ENCODE results near the gene RAB11A.
"Not testable (repeated sequence)": the region's sequence is repeated elsewhere in the genome, so short reads cannot be mapped to it uniquely, and the experiment has no call there.

Gene RAB11A

DNA sequence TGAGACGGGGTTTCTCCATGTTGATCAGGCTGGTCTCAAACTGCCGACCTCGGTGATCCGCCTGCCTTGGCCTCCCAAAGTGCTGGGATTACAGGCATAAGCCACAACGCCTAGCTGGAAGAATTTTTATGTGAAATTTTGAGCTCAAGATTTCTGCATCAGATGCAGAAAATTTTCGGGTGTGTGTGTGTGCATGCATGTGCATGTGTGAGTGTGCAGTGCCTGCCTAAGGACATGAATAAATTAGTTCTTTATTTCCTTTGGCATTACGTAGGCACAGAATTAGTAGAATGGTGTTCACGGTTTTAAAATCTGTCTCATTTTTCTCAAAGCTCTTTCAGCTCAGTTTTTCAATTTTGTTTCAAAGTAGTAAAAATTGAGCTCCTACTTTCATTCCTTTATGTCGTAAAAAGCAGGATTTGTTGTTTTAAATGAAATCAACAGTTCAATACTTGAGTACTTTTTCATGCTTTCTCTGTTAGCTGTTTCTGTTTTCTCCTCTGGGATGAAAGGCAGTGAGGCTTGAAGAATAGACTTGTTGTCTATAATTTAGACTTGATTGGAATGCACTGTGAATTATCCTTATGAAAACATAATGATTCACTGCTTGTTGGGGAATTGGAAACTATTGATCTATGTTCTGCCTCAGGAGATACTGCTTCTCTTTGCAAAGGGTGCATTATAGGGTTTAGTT lies 23.3 kb upstream of the RAB11A start:
- DNase-seq = no peak

DNA sequence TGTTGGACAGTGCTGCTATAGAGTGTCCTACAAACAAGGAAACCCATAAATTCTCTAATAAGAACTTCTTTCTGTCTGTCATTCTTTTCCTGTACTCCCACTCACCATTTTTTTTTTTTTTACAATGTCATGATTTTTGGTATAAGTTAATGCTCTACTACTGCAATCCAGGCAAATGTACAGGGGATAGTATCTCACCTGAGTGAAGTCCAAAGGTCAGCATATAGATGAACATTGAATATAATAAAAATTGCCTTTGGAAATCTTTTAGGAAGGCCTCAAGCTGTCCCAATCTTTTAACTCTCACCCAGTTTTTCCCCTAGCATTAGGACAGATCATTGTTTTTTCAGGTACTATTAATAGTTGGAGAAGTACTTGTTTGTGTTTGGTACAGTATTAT lies 21.3 kb upstream of the RAB11A start:
- DNase-seq = no peak

DNA sequence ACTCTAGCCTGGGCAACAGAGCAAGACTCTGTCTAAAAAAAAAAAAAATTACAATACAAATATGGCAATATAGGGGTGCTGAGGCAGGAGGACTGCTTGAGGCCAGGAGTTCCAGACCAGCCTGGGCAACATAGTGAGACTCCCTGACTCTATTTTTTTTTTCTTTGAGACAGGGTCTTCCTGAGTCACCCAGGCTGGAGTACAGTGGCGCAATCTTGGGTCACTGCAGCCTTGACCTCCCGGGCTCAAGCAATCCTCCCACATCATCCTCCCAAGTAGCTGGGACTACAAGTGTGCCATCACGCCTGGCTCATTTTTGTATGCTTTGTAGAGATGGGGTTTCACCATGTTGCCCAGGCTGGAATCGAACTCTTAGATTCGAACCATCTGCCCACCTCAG lies 17.3 kb upstream of the RAB11A start:
- peak in 3 of 4 experiments; percentile 16 to 34 (median 27) for DNase-seq

DNA sequence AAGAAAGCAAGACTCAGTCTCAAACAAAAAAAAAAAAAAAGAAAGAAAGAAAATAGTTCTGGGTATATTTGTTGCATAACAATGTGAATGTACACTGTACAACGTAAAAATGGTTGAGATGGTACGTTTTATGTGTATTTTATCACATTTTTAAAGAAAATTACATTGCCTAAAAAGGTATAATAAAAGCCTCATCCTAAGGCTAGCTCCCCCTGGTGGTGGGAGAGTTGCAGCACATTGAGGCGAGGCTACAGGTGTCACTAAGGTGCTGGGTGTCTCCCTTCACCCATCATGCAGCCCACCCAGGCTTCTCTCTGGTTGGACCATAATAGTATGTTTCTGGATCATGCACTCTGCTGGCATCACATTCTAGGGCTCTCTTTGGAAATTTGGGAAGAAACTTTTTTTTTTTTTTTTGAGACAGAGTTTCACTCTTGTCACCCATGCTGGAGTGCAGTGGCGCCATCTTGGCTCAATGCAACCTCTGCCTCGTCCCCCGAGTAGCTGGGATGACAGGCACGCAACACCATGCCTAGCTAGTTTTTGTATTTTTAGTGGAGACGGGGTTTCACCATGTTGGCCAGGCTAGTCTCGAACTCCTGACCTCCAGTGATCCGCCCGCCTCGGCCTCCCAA lies 12.4 kb upstream of the RAB11A start:
- peak; percentile 75 to 89 (median 84) for DNase-seq

DNA sequence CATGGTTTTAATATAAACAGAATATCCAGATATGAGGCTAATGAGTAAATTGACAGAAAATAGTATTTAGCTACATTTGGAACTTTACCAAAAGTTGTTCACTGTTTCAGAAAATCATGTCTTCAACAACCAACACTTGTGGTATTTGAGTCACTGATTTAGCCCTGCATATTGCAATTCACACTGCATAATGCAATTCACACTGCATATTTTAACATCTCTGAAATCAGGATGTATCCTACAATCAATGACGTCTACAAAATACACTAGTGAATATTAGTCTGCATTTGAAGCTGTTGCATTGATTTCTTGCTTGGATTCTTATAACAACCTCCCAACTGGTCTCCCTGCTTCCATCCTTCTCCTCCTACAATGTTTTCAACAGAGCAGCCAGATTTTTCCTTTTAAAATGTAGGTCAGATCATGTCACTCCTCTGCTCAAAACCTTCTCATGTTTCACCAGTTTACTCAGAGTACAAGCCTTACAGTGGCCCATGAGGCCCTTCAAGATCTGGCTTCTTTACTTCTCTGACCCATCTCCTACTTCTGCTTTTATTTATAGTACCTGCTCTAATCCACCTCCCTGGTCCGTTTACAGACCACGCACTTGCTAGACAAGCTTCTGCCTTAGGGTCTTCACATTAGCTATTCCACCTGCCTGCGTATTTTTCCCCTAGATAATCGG lies 11.4 kb upstream of the RAB11A start:
- DNase-seq = no peak

DNA sequence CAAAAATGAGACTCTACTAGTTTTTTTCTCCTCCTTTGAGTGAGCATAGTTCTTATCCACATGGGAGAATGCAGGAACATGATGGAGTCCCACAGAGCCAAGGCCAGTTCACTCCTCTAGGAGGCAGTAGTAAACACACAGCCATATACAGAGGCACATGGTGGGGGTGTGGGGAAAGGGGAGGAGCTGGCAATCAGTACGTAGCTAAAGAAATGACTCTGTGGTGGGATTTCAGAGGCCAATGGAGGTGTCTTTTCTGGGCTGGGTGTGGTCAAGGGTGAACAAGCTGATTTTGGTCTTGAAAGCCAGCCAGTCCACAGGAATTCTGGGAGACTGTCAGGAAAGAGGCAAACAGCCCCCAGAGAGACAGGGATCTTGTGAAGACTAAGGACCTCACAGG lies 6.6 kb upstream of the RAB11A start:
- DNase-seq = peak; percentile 73 to 81 (median 78)

DNA sequence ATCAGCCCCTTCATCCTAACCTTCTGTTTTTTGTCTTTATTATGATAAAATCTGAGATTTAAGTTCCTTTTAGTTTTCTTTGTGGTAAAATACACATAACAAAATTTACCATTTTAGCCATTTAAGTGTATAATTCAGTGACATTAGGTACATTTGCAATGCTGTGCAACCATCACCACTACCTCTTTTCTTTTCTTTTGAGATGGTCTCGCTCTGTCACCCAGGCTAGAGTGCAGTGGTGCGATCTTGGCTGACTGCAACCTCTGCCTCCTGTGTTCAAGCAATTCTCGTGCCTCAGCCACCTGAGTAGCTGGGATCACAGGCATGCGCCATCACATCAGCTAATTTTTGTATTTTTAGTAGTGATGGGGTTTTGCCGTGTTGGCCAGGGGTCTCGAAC lies 6.2 kb upstream of the RAB11A start:
- no peak for DNase-seq

DNA sequence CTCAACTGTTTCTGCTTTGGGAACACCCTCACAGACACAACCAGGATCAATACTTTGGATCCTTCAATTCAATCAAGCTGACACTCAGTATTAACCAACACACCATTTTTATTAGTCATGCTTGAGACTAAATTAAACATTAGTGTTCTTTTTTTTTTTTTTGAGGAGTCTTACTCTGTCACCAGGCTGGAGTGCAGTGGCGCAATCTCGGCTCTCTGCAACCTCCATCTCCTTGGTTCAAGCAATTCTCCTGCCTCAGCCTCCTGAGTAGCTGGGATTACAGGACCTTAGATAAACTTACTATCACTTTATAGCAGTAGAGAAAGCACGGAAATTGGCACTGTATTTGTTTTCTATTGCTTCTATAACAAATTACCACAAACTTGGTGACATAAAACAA lies 2.0 kb upstream of the RAB11A start:
- DNase-seq = peak in 1 of 4 experiments; percentile 8

DNA sequence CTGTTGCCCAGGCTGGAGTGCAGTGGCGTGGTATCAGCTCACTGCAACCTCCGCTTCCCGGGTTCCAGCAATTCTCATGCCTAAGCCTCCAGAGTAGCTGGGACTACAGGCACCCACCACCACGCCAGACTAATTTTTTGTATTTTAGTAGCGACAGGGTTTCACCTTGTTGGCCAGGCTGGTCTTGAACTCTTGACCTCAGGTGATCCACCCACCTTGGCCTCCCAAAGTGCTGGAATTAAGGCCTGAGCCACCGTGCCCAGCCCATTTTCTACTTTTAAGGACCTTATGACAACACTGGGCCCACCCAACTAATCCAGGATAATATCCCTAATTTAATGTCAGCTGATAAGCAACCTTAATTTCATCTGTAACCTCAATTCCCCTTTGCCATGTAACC lies 1.4 kb upstream of the RAB11A start:
- not testable (repeated sequence) for DNase-seq

DNA sequence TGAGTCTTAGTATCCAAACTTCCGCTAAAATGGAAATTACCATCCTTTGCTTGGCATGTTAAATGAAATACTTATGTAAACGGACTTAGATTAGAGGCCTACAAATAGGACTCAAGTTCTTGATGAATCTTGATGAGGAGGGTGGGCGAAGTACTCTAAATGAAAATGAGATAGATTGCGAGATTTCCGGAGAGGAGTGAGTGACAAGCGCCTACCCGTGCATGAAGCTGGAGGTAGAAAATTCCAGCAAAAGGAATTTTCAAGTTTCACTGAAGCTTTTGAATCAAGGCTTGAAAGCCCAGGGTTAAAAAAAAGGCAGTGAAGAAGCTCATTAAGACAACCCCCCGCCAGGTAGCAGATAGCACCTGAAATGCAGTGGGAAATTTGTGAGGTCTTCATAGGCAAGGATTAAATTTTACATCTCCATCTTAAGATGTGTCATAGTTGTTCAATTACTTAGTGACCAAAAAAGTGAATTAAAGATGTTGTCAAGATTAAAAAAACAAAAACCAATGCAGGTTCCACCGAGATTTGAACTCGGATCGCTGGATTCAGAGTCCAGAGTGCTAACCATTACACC lies 655 bp upstream of the RAB11A start:
- DNase-seq = no peak

DNA sequence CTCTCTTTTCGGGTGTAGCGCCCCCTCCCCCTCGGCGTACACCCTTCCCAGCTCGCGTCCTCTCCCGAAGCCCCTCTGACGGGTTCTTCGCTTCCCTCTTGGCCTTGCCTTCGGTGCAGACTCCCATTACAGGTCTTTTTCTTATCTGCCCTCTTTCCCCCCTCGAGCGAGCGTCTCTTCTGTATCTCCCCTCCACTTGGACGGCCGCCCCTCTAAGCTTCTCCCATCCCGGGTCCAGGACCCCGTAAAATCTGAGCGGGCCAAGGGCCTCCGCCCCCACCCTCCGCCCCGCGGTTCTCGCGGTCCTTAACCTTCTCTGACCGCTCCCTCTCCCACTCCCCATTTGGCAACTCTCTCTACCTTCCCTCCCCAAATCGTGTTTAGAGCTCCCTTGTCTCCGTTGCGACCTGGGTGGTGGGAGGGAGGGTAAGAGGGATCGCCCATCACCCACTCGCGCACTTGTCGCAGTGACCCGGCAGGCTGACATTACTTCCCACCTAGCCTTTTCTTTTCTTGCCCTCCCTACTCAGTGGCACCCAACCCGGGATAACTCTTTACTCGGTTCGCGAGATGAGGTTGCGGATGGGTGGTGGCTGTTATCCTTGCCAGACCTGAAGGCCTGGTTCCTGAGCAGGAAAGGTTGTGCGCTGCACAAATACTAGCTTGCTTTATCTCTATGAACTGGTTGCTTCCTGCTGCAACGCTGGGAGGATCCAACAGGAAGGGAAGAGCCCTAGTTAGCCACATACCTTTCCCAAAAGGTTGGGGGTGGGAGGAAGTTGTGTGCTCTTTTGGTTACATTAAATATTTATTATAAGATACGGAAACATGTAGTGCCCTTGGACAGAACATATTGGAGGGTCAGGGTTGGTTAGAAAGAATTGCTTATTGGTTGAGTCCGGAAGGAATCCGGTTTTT lies 922 bp downstream of the RAB11A start:
- peak; percentile 5 to 40 (median 28) for DNase-seq

DNA sequence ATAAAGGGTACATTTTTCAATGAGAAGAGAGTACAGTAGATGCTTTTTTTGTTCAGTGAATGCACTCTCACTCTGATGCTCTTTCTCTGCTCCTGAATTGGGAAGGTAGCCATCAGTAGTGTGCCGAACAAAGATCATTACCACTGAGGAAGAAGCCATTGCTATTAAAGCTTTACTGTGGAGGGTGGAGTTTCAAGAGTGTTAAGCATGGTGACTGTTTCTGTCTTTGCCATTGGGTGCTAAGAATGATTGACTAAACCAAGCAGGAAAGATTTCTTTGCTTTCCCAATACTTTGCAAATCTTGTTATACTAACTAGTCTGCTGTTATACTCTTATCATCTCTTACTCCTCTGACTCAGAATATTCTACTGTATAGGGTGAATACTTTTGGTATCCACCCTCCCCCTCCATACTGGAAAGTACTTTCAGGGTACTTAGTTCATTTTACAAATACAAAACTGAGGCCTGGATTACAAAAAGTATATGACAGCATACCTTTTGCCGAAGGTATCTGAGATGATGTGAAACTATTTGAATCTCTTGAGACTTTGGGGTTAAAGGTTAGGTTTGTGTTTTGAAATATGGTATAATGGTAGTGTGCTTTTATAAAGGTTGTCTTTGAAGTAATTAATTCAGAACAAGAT lies 1.7 kb downstream of the RAB11A start:
- peak; percentile 28 to 64 (median 42) for DNase-seq

DNA sequence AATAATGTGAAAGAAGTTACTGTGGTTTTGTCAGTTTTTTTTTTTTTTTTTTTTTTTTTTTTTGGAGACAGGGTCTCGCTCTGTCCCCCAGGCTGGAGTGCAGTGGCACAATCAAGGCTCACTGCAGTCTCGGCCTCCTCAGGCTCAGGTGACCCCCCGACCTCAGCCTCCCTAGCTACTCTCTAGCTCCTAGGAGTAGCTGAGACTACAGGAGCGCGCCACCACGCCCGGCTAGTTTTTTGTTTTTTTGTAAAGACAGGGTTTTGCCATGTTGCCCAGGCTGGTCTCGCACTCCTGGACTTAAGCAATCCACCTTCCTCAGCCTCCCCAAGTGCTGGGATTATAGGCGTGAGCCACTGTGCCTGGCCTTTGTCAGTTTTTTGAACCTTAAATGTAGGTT lies 2.6 kb downstream of the RAB11A start:
- DNase-seq = not testable (repeated sequence)

DNA sequence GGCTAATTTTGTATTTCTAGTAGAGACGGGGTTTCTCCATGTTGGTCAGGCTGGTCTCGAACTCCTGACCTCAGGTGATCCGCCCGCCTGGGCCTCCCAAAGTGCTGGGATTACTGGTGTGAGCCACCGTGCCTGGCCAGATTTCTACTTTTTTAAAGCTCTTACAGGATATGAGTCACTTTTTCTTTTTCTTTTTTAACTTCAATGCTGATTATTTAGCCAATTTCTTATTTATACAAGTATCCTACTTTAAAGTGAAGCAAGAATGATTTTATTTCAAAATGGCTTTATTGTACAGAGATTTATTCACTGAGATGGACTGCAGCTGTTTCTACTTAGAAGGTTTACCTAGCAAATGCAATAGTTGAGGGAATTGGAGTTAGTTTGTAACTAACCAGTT lies 3.3 kb downstream of the RAB11A start:
- DNase-seq = not testable (repeated sequence)

DNA sequence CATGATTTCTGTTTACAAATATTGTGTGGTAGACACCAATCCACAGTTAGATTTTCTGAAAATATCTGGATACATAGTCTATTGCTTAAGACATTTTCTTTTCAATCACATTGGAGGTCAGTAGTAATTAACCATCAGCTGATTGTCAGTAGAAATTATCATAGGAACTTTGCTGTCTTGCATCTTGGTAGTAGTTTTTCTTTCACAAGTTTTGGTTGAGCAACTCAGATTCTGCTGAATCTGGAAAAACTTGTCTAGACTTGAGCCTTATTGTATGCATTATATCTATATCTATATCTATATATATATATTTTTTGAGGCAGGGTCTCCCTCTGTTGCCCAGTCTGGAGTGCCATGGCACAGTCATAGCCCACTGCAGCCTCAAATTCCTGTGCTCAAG lies 4.0 kb downstream of the RAB11A start:
- DNase-seq = peak in 2 of 4 experiments; percentile 13 to 30

DNA sequence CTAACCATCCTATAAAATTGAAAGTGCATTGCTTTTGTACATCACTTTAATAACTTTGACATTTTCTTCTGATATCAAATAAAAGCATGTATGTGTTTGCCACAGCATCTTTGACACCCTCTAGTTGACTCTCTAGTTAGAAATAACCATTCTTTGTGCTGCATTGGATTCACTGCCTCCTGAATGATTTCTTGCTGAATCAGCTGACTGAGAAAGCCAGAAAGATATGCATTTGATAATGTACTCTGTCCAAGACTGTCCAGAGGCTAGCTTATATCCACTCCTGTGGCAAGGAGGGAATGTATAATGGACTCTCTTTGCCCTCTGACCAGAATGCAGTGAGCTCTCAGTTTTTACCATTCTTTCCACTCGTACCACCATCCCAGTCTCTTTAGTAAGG lies 6.2 kb downstream of the RAB11A start:
- DNase-seq = no peak

DNA sequence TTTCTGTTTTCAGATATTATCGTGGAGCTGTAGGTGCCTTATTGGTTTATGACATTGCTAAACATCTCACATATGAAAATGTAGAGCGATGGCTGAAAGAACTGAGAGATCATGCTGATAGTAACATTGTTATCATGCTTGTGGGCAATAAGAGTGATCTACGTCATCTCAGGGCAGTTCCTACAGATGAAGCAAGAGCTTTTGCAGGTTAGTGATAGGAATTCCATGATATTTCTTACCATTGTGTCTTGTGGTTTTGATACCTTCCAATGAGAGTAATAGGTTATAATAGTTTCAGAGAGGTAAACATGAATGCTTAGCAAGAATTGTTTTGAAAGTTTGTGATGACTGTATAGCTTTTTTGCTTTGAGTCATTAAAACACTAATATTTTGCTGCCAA lies 8.5 kb downstream of the RAB11A start:
- no peak for DNase-seq

DNA sequence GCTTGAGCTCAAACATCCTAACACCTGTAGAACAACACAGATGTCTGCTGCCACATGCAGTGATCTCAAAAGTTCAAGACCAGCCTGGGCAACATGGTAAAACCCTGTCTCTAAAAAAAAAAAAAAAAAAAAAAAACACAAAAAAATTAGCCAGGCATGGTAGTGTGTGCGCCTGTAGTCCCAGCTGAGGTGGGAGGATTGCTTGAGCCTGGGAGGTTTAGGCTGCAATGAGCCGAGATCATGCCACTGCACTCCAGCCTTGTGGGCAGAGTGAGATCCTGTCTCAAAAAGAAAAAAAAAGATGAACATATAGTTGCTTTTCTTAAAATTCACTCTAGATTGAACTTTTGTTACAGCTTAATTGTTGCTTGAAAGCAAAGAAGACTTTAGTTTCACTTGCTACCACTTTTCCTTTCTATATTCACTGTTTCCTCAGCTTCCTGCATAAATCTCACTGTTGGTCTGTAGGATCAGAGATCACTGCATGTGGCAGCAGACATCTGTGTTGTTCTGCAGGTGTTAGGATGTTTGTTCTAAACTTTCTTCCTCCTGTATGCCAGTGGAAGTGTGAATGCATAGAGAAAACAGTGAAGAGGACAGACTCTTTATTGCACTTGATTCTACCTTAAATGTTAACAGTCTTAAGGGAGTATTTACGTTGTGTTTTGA lies 12.6 kb downstream of the RAB11A start:
- no peak for DNase-seq

DNA sequence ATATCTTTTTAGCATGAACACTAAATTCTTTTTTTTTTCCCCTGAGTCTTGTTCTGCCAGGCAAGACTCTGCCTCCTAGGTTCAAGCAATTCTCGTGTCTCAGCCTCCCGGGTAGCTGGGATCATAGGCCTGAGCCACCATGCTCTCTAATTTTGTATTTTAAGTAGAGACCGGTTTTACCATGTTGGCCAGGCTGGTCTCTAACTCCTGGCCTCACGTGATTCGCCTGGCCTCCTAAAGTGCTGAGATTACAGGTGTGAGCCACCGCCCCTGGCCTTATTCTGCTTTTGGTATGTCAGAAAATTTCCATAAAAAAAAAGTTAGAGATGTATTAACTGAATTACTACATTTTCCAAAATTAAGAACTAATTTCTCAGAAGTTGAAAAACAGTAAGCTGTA lies 14.3 kb downstream of the RAB11A start:
- no peak for DNase-seq

DNA sequence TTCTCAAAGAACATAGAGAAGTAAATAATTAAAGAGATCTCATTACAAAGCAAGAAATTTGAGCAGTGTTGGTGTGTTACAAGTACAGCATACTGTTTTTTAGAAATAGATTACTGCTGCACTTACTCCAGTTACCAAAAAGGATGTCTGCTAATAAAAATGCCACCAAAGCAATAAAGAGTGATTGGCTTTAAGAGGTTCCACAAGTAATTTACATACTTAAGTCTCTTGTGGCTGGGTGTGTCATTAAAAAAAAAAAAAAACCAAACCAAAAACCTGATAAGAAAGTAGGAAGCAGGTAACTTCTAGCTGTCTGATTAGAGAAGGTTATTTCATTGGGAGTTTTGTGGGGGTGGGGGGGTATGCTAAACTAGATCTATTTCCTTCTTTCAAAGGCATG lies 15.2 kb downstream of the RAB11A start:
- no peak for DNase-seq

DNA sequence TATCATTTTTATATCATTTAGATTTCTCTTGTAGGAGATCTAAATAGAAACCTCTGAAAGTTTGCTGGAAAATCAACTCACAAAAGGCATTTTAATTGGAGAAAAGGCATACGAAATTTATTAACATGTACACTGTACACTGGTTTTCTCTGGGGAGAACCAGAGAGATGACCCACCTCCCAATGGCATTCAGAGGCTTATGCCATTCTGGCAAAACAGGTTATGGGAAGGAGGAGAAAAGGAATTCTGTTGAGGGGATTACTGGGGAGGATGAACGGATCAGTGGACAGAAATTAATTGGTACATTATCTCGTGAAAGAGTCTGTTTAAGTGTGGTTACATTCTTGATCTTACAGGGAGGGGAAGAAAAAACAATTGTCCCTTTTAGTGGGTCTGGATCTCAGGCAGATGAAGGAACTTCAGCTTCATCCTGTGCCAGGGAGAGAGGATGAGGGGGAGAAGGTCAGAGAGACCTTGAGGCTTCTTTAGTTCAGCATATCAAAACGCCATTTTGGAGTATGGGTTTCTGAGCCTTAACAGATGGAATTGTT lies 16.5 kb downstream of the RAB11A start:
- no peak for DNase-seq
